IMR-90 (cell line): ENCODE measurements around the gene ICAM1. TPM values are rescaled to one million over a fixed set of nuclear protein-coding genes. Genes with fewer than 3 reads are reported as not detected.

Experiments
- ATAC-seq: fragments of 200-7000 bp; cut with Tn5 transposase; 2 replicates; pipeline ENCODE4 v1.9.1; 2020; ENCODE audit warnings: low read depth, mild to moderate bottlenecking, moderate library complexity
- BruUV-seq: library from RNA; stranded (reverse); fragments of 400-500 nt; replicated peaks from 2 replicates; lab custom pipeline; 2021; lab: Mats Ljungman, UMichigan
- CTCF ChIA-PET: fragments of 300-600 bp; formaldehyde crosslinking; extraction: SDS; loops from one replicate; lab custom pipeline; 2021; ENCODE audit warnings: antibody characterized with exemption; lab: Yijun Ruan, JAX
- POLR2A ChIA-PET: fragments of 300-600 bp; sonication (Branson Sonifier 250); formaldehyde crosslinking; loops from one replicate; lab custom pipeline; 2022; ENCODE audit warnings: antibody characterized with exemption; ENCODE audit not compliant: unreplicated experiment; lab: Charles Lee
- DNase-seq: peaks from one replicate; pipeline ENCODE4 v3.0.0; 2013
- H2AFZ ChIP-seq: replicated peaks from 2 replicates; pipeline ENCODE3; 2013; ENCODE audit warnings: low read length, mild to moderate bottlenecking; ENCODE audit not compliant: poor library complexity
- H2AK5ac ChIP-seq: 2 replicates; pipeline ENCODE4 v1.6.1; 2013; ENCODE audit warnings: low read depth, low read length, inconsistent platforms
- H2AK9ac ChIP-seq: replicated peaks from 2 replicates; pipeline ENCODE3; 2013; ENCODE audit warnings: mild to moderate bottlenecking, low read depth, low read length, moderate library complexity; ENCODE audit not compliant: poor library complexity
- H2BK120ac ChIP-seq: 2 replicates; pipeline ENCODE4 v1.6.1; 2013; ENCODE audit warnings: low read depth, low read length, inconsistent platforms
- H2BK15ac ChIP-seq: 3 replicates; pipeline ENCODE4 v1.6.1; 2013; ENCODE audit warnings: low read depth, low read length, inconsistent platforms
- H2BK20ac ChIP-seq: 2 replicates; pipeline ENCODE4 v1.6.1; 2013; ENCODE audit warnings: low read depth, mild to moderate bottlenecking, inconsistent platforms, low read length, moderate library complexity
- H2BK5ac ChIP-seq: 2 replicates; pipeline ENCODE4 v1.6.1; 2013; ENCODE audit warnings: mild to moderate bottlenecking, low read depth, low read length, inconsistent platforms; ENCODE audit not compliant: poor library complexity, severe bottlenecking
- H3K14ac ChIP-seq: replicated peaks from 2 replicates; pipeline ENCODE4 v1.6.1; 2013; ENCODE audit warnings: low read depth, low read length, inconsistent platforms
- H3K18ac ChIP-seq: 2 replicates; pipeline ENCODE4 v1.6.1; 2013; ENCODE audit warnings: low read depth, low read length, control low read depth
- H3K23ac ChIP-seq: 2 replicates; pipeline ENCODE4 v1.6.1; 2013; ENCODE audit warnings: low read depth, low read length, inconsistent platforms
- H3K27ac ChIP-seq: 2 replicates; pipeline ENCODE4 v1.5.1; 2013; ENCODE audit warnings: mild to moderate bottlenecking, control low read depth, low read length; ENCODE audit not compliant: insufficient read depth
- H3K27me3 ChIP-seq: 2 replicates; pipeline ENCODE4 v1.6.1; 2013; ENCODE audit warnings: low read length; ENCODE audit not compliant: control insufficient read depth, insufficient read depth
- H3K36me3 ChIP-seq: 2 replicates; pipeline ENCODE4 v1.6.1; 2013; ENCODE audit warnings: low read length, mixed read lengths; ENCODE audit not compliant: control insufficient read depth, insufficient read depth
- H3K4ac ChIP-seq: 2 replicates; pipeline ENCODE4 v1.6.1; 2013; ENCODE audit warnings: low read depth, low read length, inconsistent platforms
- H3K4me1 ChIP-seq: 2 replicates; pipeline ENCODE4 v1.6.1; 2013; ENCODE audit warnings: low read length, mixed read lengths; ENCODE audit not compliant: control insufficient read depth, insufficient read depth
- H3K4me2 ChIP-seq: 2 replicates; pipeline ENCODE4 v1.6.1; 2013; ENCODE audit warnings: low read depth, mild to moderate bottlenecking, control low read depth, low read length, moderate library complexity
- H3K4me3 ChIP-seq: 2 replicates; pipeline ENCODE4 v1.5.1; 2013; ENCODE audit warnings: low read depth, mild to moderate bottlenecking, control low read depth, low read length, moderate library complexity; ENCODE audit not compliant: insufficient read depth
- H3K56ac ChIP-seq: 2 replicates; pipeline ENCODE4 v1.6.1; 2013; ENCODE audit warnings: low read length, inconsistent platforms; ENCODE audit not compliant: insufficient read depth; ENCODE audit errors: extremely low read depth
- H3K79me1 ChIP-seq, 2 experiments: 2 replicates each; pipeline ENCODE4 v1.6.1; 2013; ENCODE audit warnings: low read length in 2 of 2, inconsistent platforms in 1 of 2, low read depth in 1 of 2
- H3K9ac ChIP-seq: 2 replicates; pipeline ENCODE4 v1.6.1; 2013; ENCODE audit warnings: low read depth, low read length, control low read depth
- H3K9me1 ChIP-seq: 2 replicates; pipeline ENCODE4 v1.6.1; 2013; ENCODE audit warnings: low read length, inconsistent platforms; ENCODE audit not compliant: insufficient read depth
- H3K9me3 ChIP-seq: 2 replicates; pipeline ENCODE4 v1.6.1; 2013; ENCODE audit warnings: low read length; ENCODE audit not compliant: control insufficient read depth, insufficient read depth
- H4K20me1 ChIP-seq: 2 replicates; pipeline ENCODE4 v1.6.1; 2013; ENCODE audit warnings: low read length, inconsistent platforms; ENCODE audit not compliant: insufficient read depth
- H4K5ac ChIP-seq: 2 replicates; pipeline ENCODE4 v1.6.1; 2013; ENCODE audit warnings: mild to moderate bottlenecking, low read depth, low read length, control low read depth
- H4K8ac ChIP-seq, 2 experiments: 2 replicates each; pipeline ENCODE4 v1.6.1; 2013; ENCODE audit warnings: low read depth in 2 of 2, low read length in 2 of 2, control low read depth in 1 of 2, inconsistent platforms in 1 of 2
- H4K91ac ChIP-seq: 2 replicates; pipeline ENCODE4 v1.6.1; 2013; ENCODE audit warnings: low read depth, low read length, inconsistent platforms; ENCODE audit not compliant: insufficient read depth
- MAFK ChIP-seq: IDR thresholded peaks from 2 replicates; pipeline ENCODE4 v1.6.1; 2012; ENCODE audit warnings: low read depth, low read length, improper control_type of control experiment
- MAZ ChIP-seq: IDR thresholded peaks from 2 replicates; pipeline ENCODE4 v1.6.1; 2012; ENCODE audit warnings: low read depth, mild to moderate bottlenecking, low read length, improper control_type of control experiment, moderate library complexity, borderline replicate concordance
- RAD21 ChIP-seq: IDR thresholded peaks from 2 replicates; pipeline ENCODE4 v1.6.1; 2012; ENCODE audit warnings: low read length, improper control_type of control experiment
- RCOR1 ChIP-seq: IDR thresholded peaks from 2 replicates; pipeline ENCODE4 v1.6.1; 2012; ENCODE audit warnings: mild to moderate bottlenecking, low read length, improper control_type of control experiment; ENCODE audit not compliant: insufficient replicate concordance
- USF2 ChIP-seq: fragments of 150-350 bp; IDR thresholded peaks from 2 replicates; pipeline ENCODE4 v1.6.1; 2017; ENCODE audit warnings: mild to moderate bottlenecking, antibody characterized with exemption, low read length, low read depth
- WGBS, 2 experiments: methylation state at CpG; one replicate each; pipeline versions ENCODE4 v1.1.5 to v1.1.7; 2013; ENCODE audit warnings: missing lambda C conversion rate in 2 of 2; ENCODE audit not compliant: insufficient read length in 1 of 2; ENCODE audit errors: extremely low coverage in 2 of 2; 5-methylcytosine and 5-hydroxymethylcytosine counted together
- dilution Hi-C: fragments of 300-500 bp; cut with HindIII; formaldehyde crosslinking; loops from one replicate; pipeline ENCODE4 v1.14.3; 2018; ENCODE audit warnings: low sequenced_read_pairs; ENCODE audit not compliant: unreplicated experiment
- in situ Hi-C: fragments of 300-500 bp; cut with MboI; formaldehyde crosslinking; loops from 3 replicates; pipeline ENCODE4 v1.14.3; 2019; ENCODE audit warnings: low sequenced_read_pairs, inconsistent platforms, mixed read lengths
- intact Hi-C: fragments of 100-400 bp; cut with micrococcal nuclease; formaldehyde crosslinking; loops from 2 replicates; pipeline ENCODE4 v1.10.0; 2022
- polyA plus RNA-seq, 3 experiments: library from polyadenylated mRNA; depleted of rRNA; stranded (reverse); fragments of >200 nt; gene quantifications; 2 replicates each; pipeline ENCODE4 v1.2.3, GENCODE V29; 2012; ENCODE audit warnings: low replicate concordance in 1 of 3
- total RNA-seq: library from RNA; depleted of rRNA; stranded (reverse); fragments of >200 nt; gene quantifications from 2 replicates; pipeline ENCODE4 v1.2.3, GENCODE V29; 2012

The ICAM1 gene
- total and polyA plus RNA-seq, 2 of the 4 experiments (the other 2 are of a cell fraction): 10.6 to 19.1 TPM

DNA sequence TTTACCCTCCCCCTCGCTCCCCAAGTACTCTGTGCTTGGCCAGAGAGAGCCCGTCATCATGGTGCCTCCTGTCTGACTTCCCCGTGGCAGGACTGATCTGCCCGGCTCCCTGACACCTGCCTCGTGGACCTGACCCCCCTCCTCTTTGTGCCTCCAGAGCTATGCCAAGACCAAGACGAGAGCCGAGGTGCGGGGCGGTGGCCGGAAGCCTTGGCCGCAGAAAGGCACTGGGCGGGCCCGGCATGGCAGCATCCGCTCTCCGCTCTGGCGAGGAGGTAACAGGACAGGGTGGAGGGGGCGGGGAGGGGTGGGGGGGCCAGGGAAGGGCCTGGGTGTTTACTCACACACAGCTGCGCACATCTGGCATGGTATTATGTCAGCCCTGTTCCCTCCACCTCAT, 14.4 kb upstream of the ICAM1 start:
- DNase-seq (no peak), ATAC-seq (no peak)
- no peak overlapping the region for H2AK5ac ChIP-seq
- no peak overlapping the region for H3K9ac ChIP-seq
- H2BK20ac ChIP-seq: no peak overlapping the region
- H2BK5ac ChIP-seq: no peak overlapping the region
- 94% methylated on average over 3 of the region's 18 CpGs; no CpG with 5 or more reads in 1 of the 2 experiments for WGBS, 2 experiments
- no peak overlapping the region for H2AK9ac ChIP-seq
- in situ Hi-C loops: no loop called here
- no peak overlapping the region for H3K4me3 ChIP-seq
- no peak overlapping the region for H3K23ac ChIP-seq
- H2BK120ac ChIP-seq: no peak overlapping the region
- H3K14ac ChIP-seq: no peak overlapping the region
- H3K18ac ChIP-seq: no peak overlapping the region
- no peak overlapping the region for H3K4ac ChIP-seq
- no TSS peak for BruUV-seq
- H4K20me1 ChIP-seq: no peaks in the 10 kb centered on the region
- TF ChIP-seq USF2 (no peak), RAD21 (no peak), MAZ (no peak), MAFK (no peak), RCOR1 (no peak)
- no peaks in the 10 kb centered on the region for H3K27me3 ChIP-seq
- H2AFZ ChIP-seq: no peak overlapping the region
- ChIA-PET POLR2A (no interaction called here), CTCF (no interaction called here)
- no peak overlapping the region for H4K91ac ChIP-seq
- H3K56ac ChIP-seq: no peak overlapping the region
- H3K9me1 ChIP-seq: no peaks in the 10 kb centered on the region
- H4K5ac ChIP-seq: no peak overlapping the region
- dilution Hi-C loops: no loop called here
- peaks cover 36% of the 10 kb centered on the region for H3K36me3 ChIP-seq
- peaks cover 10 to 26% of the 10 kb centered on the region in 2 experiments for H3K79me1 ChIP-seq
- H3K9me3 ChIP-seq: no peaks in the 10 kb centered on the region
- no peak overlapping the region for H2BK15ac ChIP-seq
- no peak overlapping the region for H3K4me2 ChIP-seq
- H3K4me1 ChIP-seq: 0 out of 2 replicates have a peak, but pooled peaks cover 2% of the 10 kb centered on the region
- intact Hi-C loops: loop anchor here (10.0 kb wide), 1 partner anchor 232 kb away; no protein-coding TSS in a partner anchor
- no peak overlapping the region for H3K27ac ChIP-seq
- no peak overlapping the region for H4K8ac ChIP-seq
